ENCODE measurements around the gene NEK1. TPM values are rescaled to one million over a fixed set of nuclear protein-coding genes. Genes with fewer than 3 reads are reported as not detected.

The NEK1 gene
- total and polyA plus RNA-seq, 11 donors: 4.8 to 17.8 (median 12.0) TPM

- no peaks in the 10 kb centered on the region for H3K27me3 ChIP-seq
- H3K4me3 ChIP-seq: no peak overlapping the region
- DNase-seq (no peak), ATAC-seq (no peak)
- WGBS, 4 donors: 87 to 93% (median 91%) methylated on average over 3 of the region's 3 CpGs
- H3K36me3 ChIP-seq: no peaks in the 10 kb centered on the region
- TF ChIP-seq CTCF (IDR thresholded peaks at IDR 0.05): no peak
- no peak for TF ChIP-seq POLR2A (IDR thresholded peaks at IDR 0.05)
- intact Hi-C loops (cut with DNase I): no loop called here
- peaks cover 0 to 5% (median 0%) of the 10 kb centered on the region in 12 donors for H3K9me3 ChIP-seq
- peaks cover 0 to 14% (median 0%) of the 10 kb centered on the region in 12 donors for H3K4me1 ChIP-seq
- no peak overlapping the region for H3K27ac ChIP-seq
Measured at GRCh38 chr4:169359961-169360360, 252.4 kb downstream of the NEK1 start.

GRCh38 chr4:169352360-169352759 is 260.0 kb downstream of the NEK1 start:
- TF ChIP-seq POLR2A (IDR thresholded peaks at IDR 0.05) (no peak), CTCF (IDR thresholded peaks at IDR 0.05) (no peak)
- H3K4me3 ChIP-seq: no peak overlapping the region
- ATAC-seq (peak in 2 of 4 donors; percentile 30 to 48), DNase-seq (no peak)
- H3K27me3 ChIP-seq: no peaks in the 10 kb centered on the region
- no peaks in the 10 kb centered on the region for H3K36me3 ChIP-seq
- intact Hi-C loops (cut with DNase I): no loop called here
- H3K27ac ChIP-seq: peak overlapping the region in 3 of 12 donors; percentile 5 to 17 (median 15)
- H3K9me3 ChIP-seq: peaks cover 0 to 5% (median 0%) of the 10 kb centered on the region in 12 donors
- peaks cover 0 to 9% (median 0%) of the 10 kb centered on the region in 12 donors for H3K4me1 ChIP-seq
- WGBS, 4 donors: 70 to 81% (median 75%) methylated on average over 3 of the region's 3 CpGs

- peak in 4 of 5 donors; percentile 37 to 60 (median 52) for DNase-seq
- ATAC-seq: peak; percentile 86 to 97 (median 96)
- Histone ChIP-seq H3K27ac (peak overlapping the region in 4 of 12 donors; percentile 5 to 20 (median 14)), H3K4me3 (no peak overlapping the region), H3K9me3 (peaks cover 0 to 5% (median 0%) of the 10 kb centered on the region in 12 donors), H3K4me1 (peaks cover 0 to 9% (median 0%) of the 10 kb centered on the region in 12 donors), H3K27me3 (no peaks in the 10 kb centered on the region), H3K36me3 (no peaks in the 10 kb centered on the region)
- intact Hi-C loops (cut with DNase I): no loop called here
- no peak for TF ChIP-seq POLR2A (IDR thresholded peaks at IDR 0.05)
- no peak for TF ChIP-seq CTCF (IDR thresholded peaks at IDR 0.05)
- 20 to 28% (median 23%) methylated on average over 7 of the region's 7 CpGs for WGBS, 4 donors
Measured at GRCh38 chr4:169351872-169352271, 260.5 kb downstream of the NEK1 start.

- intact Hi-C loops (cut with DNase I): no loop called here
Measured at GRCh38 chr4:169348541-169348940, 263.8 kb downstream of the NEK1 start.

More at GRCh38 chr4:169348541-169348940, 263.8 kb downstream of the NEK1 start:
- no peak for DNase-seq
- TF ChIP-seq CTCF (IDR thresholded peaks at IDR 0.05) (no peak), POLR2A (IDR thresholded peaks at IDR 0.05) (no peak)
- Histone ChIP-seq H3K4me1 (peaks cover 0 to 9% (median 0%) of the 10 kb centered on the region in 12 donors), H3K27ac (no peak overlapping the region), H3K9me3 (no peaks in the 10 kb centered on the region), H3K36me3 (no peaks in the 10 kb centered on the region), H3K4me3 (no peak overlapping the region), H3K27me3 (no peaks in the 10 kb centered on the region)
- no peak for ATAC-seq
- WGBS, 4 donors: 82 to 92% (median 88%) methylated on average over 4 of the region's 4 CpGs
